ENCODE results near the gene PERCC1. TPM values are rescaled to one million over a fixed set of nuclear protein-coding genes. Genes with fewer than 3 reads are reported as not detected.

The PERCC1 gene
- total and polyA plus RNA-seq, 11 donors = 0.11 to 0.60 (median 0.34) TPM; not detected in 6

GRCh38 chr16:1398351-1398750, 32.5 kb upstream of the PERCC1 start:
- Histone ChIP-seq H3K27me3 (no peaks in the 10 kb centered on the region), H3K9me3 (no peaks in the 10 kb centered on the region), H3K27ac (no peak overlapping the region), H3K36me3 (peaks cover 0 to 89% (median 80%) of the 10 kb centered on the region in 9 donors), H3K4me3 (no peak overlapping the region), H3K4me1 (no peaks in the 10 kb centered on the region)
- no peak for TF ChIP-seq POLR2A (IDR thresholded peaks at IDR 0.05)
- no peak for TF ChIP-seq CTCF (IDR thresholded peaks at IDR 0.05)
- intact Hi-C loops (cut with DNase I) = no loop called here
- DNase-seq (no peak), ATAC-seq (no peak)
- WGBS, 4 donors = 91 to 96% (median 94%) methylated on average over 9 of the region's 9 CpGs

- Histone ChIP-seq H3K36me3 (peaks cover 0 to 84% (median 75%) of the 10 kb centered on the region in 9 donors), H3K27ac (no peak overlapping the region), H3K4me3 (no peak overlapping the region), H3K9me3 (no peaks in the 10 kb centered on the region), H3K4me1 (no peaks in the 10 kb centered on the region), H3K27me3 (no peaks in the 10 kb centered on the region)
- intact Hi-C loops (cut with DNase I) = no loop called here
- TF ChIP-seq POLR2A (IDR thresholded peaks at IDR 0.05) = no peak
- no peak for TF ChIP-seq CTCF (IDR thresholded peaks at IDR 0.05)
- 92 to 97% (median 96%) methylated on average over 30 to 38 of the region's 38 CpGs for WGBS, 4 donors
- ATAC-seq (peak in 1 of 4 donors; percentile 21), DNase-seq (no peak)
These were observed 31.9 kb upstream of the PERCC1 start for GRCh38 chr16:1398826-1399581.

GRCh38 chr16:1401061-1401757, 29.7 kb upstream of the PERCC1 start:
- Histone ChIP-seq H3K4me1 (no peaks in the 10 kb centered on the region), H3K9me3 (no peaks in the 10 kb centered on the region), H3K36me3 (peaks cover 0 to 81% (median 64%) of the 10 kb centered on the region in 9 donors), H3K27me3 (no peaks in the 10 kb centered on the region), H3K27ac (no peak overlapping the region), H3K4me3 (no peak overlapping the region)
- ATAC-seq (no peak), DNase-seq (no peak)
- no peak for TF ChIP-seq POLR2A (IDR thresholded peaks at IDR 0.05)
- no peak for TF ChIP-seq CTCF (IDR thresholded peaks at IDR 0.05)
- intact Hi-C loops (cut with DNase I) = loop anchor here in 1 of 10 donors (10.0 kb wide), 1 partner anchor 96 kb away; the partner anchor contains the start of gene UBE2I
- WGBS, 4 donors = 83 to 91% (median 89%) methylated on average over 8 to 29 of the region's 29 CpGs

- no peaks in the 10 kb centered on the region for H3K27me3 ChIP-seq
- WGBS, 4 donors = 92 to 96% (median 93%) methylated on average over 11 to 13 of the region's 13 CpGs
- no peak overlapping the region for H3K4me3 ChIP-seq
- H3K9me3 ChIP-seq = no peaks in the 10 kb centered on the region
- H3K36me3 ChIP-seq = peaks cover 0 to 81% (median 60%) of the 10 kb centered on the region in 9 donors
- intact Hi-C loops (cut with DNase I) = loop anchor here in 1 of 10 donors (10.0 kb wide), 1 partner anchor 97 kb away; the partner anchor contains the start of gene UBE2I
- TF ChIP-seq POLR2A (IDR thresholded peaks at IDR 0.05) (no peak), CTCF (IDR thresholded peaks at IDR 0.05) (no peak)
- H3K4me1 ChIP-seq = no peaks in the 10 kb centered on the region
- DNase-seq (no peak), ATAC-seq (no peak)
- no peak overlapping the region for H3K27ac ChIP-seq
These were observed 29.1 kb upstream of the PERCC1 start for GRCh38 chr16:1401758-1402154.
